GM18870 (cell line): ENCODE results near the gene PSORS1C1.
"Not testable (repeated sequence)": the region's sequence is repeated elsewhere in the genome, so short reads cannot be mapped to it uniquely, and the experiment has no call there.

Experiments used
- ATAC-seq: cut with Tn5 transposase; IDR thresholded peaks from one replicate; pipeline ENCODE4 v1.9.1; 2021; ENCODE audit warnings: moderate library complexity; ENCODE audit not compliant: unreplicated experiment

The PSORS1C1 gene

GRCh38 chr6:31157513-31158139 lies 43.0 kb downstream of the PSORS1C1 start, which contains the start of gene CCHCR1:
TSS of gene CCHCR1 (minus strand) at chr6:31157802. CDS start at chr6:31157600, 202 bp downstream.
- no peak for ATAC-seq

GRCh38 chr6:31158140-31158862 lies 43.7 kb downstream of the PSORS1C1 start, which contains the start of gene TCF19:
TSS of gene TCF19 (plus strand) at chr6:31158589. CDS start at chr6:31159470, 881 bp downstream.
- peak; percentile 94 for ATAC-seq

DNA sequence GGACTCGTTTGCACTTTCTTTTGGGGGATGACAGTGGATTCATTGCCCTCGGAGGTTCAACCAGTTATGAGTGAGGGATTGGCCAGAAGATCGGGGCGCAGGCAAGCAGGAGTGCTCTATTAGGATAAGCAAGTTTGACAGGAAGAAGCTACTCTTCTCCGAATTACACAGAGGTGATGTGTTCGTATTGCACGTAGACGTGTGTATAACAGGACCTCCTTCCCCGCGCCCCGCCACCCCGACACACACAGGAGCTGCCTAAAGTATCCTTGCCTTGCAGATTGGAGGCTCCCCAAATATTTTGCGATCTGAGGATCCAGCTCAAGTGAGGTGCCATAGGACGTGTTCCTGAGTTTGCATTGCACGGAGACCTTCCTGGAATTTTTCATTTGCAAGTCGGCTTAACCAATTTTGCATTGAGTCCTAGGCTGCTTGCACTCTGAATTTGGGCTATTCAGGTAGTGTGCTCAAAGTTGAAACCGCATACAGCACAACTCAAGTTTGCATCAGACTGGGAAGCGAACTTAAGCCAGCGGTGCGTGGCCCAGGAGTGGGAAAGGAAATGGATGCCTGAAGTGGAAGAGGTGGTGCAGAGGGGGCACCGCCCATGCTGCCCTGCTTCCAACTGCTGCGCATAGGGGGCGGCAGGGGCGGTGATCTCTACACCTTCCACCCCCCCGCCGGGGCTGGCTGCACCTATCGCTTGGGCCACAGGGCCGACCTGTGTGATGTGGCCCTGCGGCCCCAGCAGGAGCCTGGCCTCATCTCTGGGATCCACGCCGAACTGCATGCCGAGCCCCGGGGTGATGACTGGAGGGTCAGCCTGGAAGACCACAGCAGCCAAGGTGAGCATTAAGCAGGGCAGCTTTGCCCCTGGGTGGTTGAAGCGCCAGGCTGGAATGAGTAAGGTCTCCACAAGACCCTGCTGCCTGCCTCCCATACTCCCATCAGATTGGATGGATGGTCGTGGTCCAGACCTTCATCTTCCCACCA lies 44.6 kb downstream of the PSORS1C1 start:
- no peak for ATAC-seq

DNA sequence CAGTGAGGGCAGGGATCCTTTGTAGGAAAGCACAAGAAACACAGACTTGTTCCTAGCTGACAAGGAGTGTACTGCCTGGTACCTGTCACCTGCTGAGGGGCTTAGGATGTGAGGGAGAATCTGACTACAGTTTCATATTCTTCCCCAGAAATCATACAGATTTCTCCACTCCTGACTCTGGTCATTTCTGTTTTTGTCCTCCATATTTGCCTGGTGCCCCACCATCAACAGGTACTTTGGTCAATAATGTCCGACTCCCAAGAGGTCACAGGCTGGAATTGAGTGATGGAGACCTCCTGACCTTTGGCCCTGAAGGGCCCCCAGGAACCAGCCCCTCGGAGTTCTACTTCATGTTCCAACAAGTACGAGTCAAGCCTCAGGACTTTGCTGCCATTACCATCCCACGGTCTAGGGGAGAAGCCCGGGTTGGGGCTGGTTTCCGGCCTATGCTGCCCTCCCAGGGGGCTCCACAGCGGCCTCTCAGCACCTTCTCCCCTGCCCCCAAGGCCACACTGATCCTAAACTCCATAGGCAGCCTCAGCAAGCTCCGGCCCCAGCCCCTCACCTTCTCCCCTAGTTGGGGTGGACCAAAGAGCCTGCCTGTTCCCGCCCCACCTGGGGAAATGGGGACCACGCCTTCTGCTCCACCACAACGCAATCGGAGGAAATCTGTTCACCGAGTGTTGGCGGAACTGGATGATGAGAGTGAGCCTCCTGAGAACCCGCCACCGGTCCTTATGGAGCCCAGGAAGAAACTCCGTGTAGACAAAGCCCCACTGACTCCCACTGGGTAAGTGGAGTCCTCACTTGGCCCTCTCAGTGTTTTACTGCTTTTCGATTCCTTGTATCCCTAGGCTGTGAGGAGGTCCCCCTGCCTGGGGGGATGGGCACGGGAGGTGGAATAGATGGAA lies 46.9 kb downstream of the PSORS1C1 start:
- ATAC-seq = no peak

GRCh38 chr6:31162463-31163165 lies 48.0 kb downstream of the PSORS1C1 start:
- ATAC-seq = no peak

- ATAC-seq = no peak
These were observed 49.3 kb downstream of the PSORS1C1 start for GRCh38 chr6:31163922-31164321.

DNA sequence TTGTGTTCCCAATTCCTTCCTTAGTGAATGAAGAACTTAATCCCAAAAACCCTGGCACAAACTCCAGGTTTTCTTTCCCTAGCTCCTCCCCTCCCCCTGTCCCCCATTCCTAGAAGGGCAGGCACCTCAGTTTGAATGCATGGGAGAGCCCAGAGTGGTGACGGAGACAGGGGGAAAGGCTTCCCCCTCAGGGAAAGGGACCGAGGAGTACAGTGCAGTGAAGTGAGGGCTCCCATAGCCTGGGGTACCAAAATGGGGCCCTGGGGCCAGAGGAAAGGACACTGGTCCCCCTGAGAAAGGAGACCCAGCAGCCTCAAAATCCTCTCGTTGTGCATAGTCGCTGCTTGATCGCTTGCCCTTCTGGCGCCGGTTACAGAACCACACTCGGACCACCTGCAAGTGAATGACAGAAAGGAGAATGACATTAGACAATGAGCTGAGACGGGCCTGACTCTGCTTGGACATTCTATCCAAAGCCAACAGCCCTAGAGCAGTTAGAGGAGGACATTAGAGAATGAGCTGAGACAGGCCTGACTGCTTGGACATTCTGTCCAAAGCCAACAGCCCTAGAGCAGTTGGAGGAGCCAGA lies 50.0 kb downstream of the PSORS1C1 start:
- not testable (repeated sequence) for ATAC-seq

DNA sequence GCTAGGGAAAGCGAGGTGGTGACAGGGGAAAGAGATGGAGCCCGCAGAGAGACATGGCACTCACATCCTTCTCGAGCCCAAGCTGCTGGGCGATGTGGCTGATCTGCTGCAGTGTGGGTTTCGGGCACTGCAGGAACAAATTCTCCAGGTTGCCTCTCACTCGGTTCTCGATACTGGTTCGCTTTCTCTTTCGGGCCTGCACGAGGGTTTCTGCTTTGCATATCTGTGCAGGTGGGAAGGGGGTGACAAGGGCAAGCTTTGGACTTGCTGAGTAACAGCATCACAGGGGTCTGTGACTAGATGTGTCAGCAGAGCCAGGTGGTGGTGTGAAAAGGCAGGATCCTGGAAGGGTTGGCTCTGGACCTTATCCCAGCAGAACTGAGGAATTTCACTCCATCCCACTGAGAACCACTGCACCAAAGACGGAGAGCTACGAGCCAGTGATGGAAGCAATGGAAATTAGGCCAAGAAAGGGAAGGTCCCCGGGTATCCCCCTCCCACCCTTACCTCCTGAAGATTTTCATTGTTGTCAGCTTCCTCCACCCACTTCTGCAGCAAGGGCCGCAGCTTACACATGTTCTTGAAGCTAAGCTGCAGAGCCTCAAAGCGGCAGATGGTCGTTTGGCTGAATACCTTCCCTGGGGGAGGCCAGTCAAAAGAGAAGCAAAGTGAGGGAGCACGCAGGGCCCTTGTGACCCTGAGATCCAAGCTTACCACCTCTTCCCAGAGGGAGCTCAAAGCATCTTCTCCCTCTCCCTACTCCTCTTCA lies 50.6 kb downstream of the PSORS1C1 start:
- not testable (repeated sequence) for ATAC-seq

- ATAC-seq = no peak
These were observed 51.4 kb downstream of the PSORS1C1 start for GRCh38 chr6:31165986-31166385.

- no peak for ATAC-seq
These were observed 54.0 kb downstream of the PSORS1C1 start for GRCh38 chr6:31168606-31169005.

GRCh38 chr6:31169123-31169857 lies 54.7 kb downstream of the PSORS1C1 start:
- ATAC-seq = no peak

DNA sequence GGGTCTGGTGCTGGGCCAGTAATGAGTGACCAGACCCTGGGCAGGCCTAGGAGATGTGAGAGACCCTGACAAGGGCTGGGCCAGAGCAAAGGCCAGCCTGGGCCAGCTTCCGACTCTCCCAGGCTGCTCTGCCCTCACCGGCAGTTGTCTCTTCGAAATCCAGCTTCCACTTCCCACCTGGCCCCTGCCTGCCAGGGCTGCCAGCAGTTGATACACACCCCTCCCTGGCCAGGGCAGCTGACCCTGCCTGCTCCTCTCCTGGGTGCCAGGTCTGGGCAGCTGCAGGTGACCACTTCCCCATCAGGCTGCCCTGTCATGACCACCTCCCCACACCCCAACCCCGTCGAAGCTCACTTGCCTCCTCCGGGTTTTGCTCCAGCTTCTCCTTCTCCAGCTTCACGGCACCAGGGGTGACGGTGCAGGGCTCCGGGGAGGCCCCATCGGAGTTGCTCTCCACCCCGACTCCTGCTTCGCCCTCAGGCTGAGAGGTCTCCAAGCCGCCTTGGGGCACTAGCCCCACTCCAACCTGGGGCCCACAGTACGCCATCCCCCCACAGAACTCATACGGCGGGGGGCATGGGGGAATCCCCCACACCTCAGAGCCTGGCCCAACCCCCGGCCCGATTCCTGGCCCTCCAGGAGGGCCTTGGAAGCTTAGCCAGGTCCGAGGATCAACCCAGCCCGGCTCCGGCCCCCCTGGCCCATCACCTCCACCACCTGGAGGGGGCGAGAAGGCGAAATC lies 55.4 kb downstream of the PSORS1C1 start:
- not testable (repeated sequence) for ATAC-seq

DNA sequence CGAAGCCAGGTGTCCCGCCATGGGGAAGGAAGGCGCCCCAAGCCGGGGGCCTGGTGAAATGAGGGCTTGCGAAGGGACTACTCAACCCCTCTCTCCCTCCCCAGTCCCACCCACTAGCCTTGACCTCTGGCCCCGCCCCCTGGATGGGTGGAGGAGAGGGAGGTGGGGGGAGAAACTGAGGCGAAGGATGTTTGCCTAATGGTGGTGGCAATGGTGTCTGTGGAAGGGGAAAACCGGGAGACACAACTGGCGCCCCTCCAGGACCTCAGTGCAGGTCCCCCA lies 55.9 kb downstream of the PSORS1C1 start, which contains the start of gene POU5F1:
Gene POU5F1, minus strand, starts transcription at position 83 of the 282 bp plus-strand sequence. Its CDS starts 62 bp downstream, at position 21.
- no peak for ATAC-seq

DNA sequence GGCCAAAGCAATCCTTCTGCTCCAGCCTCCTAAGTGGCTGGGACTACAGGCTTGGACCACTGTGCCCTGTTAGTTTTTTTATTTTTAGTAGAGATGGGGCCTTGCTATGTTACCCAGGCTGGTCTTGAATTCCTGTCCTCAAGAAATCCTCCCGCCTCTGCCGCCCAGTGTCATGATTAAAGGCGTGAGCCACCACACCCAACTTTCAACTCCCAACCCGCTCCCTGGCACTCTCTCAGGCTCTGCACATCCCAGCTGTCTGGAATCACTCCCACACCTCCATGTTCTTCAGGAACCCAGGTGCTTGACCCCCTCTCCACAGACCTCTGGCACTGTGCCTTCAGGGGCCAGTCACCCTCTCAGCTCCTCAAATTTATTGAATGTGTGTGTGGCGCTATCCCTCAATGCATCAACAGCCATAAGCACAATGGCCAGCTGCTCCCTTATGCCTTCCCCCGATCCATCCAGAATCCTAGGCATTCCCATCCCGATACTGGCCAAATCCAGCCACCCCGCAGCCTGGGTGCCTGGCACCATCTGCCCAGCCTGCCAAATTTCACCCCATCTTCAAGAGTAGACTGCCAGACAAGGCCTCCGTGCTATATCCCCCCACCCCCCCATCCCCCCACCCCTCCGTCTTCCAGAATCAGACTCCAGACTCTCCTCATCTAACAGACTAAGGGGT lies 56.5 kb downstream of the PSORS1C1 start:
- ATAC-seq = no peak

GRCh38 chr6:31171931-31172905 lies 57.6 kb downstream of the PSORS1C1 start:
- ATAC-seq = no peak
